Stimulated activated CD4-positive, alpha-beta T cell treated with anti-CD3 and anti-CD28 coated beads, TNF-alpha, amount 100 ng/mL, for 4 hours (primary cell): ENCODE results near the gene HEPACAM.
A peak's percentile ranks its signal among the peaks of the same experiment; 100 is the strongest.

Experiments
- DNase-seq, 3 experiments: peaks; one replicate each; pipeline ENCODE4 v3.0.0-alpha.2; 2020; ENCODE audit warnings: low read depth in 3 of 3

The HEPACAM gene

DNA sequence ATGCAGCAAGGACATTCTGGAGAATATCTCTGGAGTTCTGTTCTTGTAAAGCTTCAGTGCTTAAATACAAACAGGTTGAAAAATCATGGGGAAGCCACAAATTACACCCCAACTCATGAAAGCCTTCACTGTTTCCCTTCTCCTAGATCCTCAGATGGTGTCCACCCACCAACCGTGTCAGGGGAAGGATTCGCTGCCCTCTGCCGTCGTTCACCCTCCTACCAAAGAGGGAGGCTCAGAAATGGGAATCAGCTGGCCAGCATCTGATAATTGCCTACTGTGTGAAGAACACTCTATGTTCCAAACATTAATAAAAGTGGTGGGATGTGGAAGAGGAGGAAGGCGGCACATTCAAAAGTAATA lies 7.4 kb upstream of the HEPACAM start:
- DNase-seq = no peak

DNA sequence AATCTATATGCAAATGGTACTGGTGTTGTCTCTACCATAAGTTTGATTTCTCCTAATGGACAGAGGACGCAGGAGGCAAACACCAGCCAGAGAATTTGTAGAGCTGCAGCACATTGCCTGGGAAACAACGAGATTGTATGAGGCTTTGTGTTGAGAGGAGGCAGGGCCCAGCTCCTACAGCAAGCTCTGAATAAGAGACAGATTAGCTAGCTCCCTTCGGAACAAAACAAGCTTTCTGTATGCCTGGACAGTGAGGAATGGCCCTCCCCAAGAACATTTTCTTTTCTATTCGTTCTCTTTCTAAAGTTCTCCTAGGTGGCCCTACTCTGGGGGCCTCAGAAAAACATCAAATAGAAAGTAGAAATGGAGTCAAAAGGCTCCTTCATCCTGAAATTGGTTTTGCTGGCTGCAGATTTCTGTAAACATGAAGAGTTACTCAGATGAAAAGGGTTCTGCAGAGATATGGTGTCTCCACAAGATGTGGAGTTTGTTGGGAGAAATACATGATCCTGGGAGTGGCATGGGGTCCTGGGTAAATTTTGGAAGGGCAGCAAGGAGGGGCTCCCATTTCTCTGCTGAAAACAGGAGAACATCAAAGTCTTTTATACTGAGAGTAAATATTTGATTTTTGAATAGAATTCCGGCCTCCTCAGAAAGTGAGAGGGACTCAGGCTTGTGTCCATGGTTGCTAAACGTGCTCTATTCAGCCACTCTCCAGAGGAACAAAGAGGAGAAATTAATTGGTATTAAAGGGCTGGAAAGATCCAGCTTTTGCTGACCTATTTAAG lies 6.8 kb upstream of the HEPACAM start:
- DNase-seq = no peak

DNA sequence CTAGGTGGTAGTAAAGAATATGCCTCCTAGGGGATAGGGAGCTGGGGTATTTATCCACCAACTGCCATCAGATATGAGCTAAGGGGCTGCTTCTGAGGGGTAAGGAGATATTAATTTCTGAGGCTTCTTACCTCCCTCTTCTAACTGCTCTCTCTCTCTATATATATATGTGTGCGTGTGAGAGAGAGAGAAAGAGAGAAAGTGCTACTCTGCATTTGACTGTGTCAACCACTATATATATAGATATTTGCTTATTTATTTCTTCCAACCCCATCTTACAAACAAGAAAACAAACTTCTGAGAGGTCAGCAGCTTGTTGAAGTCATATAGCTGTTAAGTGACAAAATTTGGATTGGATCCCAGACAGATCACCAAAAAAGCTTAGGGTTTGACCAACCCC lies 5.9 kb upstream of the HEPACAM start:
- DNase-seq = no peak

DNA sequence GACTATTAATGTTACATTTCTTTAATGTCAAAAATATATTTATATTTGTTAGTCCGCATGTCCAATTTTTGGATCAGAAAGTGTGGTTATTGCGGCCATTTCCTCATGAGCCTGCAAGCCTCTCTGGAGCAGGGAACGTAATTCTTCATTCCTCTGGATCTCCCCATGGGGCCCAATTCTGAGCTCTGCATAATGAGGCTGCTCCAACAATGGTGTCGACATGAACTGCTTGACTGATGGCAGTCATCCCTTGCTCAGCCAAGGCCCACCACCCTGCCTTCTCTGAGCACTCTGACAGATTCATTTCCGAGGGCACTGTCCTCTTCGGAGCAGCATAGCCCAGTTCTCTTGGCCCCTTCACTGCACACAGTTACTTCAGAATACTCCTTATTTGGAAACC lies 3.1 kb upstream of the HEPACAM start:
- DNase-seq = no peak

DNA sequence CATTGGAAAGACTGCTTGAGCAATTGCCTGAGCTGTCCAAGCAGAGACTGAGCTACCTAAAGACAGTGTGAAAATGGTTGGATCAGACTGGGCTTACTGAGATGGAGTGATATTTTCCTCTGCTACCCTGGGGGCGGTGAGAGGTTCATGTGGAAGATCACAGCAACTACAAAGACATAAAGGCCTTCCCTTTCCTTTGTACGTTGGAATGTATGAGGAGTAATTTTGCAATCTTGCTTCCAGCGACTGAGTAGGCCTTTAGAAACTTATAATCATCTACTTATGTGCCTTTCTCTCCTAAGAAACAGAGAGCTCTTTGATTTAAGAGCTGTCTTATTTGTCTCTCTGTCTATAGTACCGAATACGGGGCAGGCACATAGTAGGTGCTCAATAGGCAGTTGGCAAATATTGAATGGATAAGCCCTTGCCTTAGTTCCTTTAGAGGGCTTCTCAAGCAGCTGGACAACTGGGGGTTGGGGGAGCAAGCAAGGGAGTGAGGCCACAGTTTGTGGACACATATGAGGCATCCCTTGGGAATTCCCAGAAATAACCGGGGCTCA lies 2.4 kb upstream of the HEPACAM start:
- DNase-seq = no peak

DNA sequence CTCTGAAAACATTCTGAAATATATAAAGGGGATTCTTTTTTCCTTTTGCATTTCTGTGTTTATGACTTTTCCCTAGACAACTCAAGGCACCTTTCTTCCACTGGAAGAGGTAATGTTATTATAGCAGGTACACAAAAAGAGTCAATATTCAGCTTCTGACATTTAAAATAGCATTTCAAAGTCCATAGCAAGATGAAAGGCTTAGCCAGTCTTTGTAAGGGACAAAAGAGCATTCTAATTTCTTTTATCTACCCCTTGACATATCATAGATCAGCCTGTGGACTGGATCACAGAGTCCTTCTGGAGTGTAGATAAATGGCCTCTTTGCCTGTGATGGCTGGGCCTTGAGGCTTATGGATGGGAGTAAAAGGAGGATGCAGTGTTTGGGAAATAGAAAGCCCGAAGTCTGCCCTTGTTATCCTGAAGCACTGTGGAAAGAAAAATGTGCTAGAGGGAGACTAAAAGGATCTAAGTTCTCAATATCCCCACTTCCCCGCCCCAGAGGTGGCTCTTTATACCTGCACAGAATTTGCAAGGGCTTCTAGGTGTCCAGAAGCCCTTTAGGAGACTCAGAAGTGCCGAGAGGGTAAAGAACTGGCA lies 1.6 kb upstream of the HEPACAM start:
- no peak for DNase-seq

DNA sequence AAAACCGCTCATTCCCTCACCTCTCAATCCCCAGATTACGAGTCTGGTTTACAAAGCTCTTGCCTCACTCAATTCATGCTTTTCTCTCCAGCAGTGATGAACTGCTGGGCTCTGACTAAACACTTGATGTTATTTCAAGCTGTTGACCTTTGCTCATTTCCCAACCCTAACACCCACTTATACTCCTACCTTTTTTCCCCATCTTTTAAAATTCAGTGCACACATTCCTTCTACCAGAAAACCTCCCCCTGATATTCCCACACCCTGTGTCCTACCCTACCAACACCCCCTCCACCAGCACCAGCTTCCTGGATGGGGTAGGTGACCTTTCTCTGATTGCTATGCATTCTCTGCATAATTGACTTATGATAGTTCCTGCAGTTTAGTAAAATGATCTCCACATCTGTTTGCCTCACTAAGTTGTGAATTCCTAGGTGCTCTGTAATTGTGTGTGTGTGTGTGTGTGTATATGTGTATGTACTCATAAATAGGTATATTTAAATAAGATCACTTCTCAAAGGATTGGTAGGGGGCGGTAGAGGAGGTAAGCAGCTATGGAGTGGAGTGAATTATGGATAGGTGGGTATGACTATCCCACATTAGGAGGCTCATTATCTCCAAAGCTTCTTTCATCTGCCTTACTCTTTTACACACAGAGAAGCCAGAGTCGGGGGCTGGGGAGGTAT lies 842 bp downstream of the HEPACAM start:
- DNase-seq = no peak

DNA sequence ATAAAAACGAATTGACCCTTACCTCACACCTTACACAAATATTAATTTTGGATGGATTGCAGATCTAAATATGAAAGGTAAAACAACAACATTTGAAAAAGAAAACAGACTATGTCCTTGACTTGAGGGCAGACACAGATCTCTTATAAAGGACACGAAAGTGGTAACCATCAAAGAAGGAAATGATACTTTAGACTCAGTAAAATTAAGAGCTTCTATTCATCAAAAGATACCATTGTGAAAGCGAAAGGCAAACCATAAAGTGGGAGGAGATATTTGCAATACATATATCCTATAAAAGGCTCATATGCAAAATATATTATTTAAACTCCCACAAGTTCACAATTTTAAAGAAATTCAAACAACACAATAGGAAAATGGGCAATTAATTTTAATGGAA lies 5.0 kb downstream of the HEPACAM start:
- DNase-seq = no peak

DNA sequence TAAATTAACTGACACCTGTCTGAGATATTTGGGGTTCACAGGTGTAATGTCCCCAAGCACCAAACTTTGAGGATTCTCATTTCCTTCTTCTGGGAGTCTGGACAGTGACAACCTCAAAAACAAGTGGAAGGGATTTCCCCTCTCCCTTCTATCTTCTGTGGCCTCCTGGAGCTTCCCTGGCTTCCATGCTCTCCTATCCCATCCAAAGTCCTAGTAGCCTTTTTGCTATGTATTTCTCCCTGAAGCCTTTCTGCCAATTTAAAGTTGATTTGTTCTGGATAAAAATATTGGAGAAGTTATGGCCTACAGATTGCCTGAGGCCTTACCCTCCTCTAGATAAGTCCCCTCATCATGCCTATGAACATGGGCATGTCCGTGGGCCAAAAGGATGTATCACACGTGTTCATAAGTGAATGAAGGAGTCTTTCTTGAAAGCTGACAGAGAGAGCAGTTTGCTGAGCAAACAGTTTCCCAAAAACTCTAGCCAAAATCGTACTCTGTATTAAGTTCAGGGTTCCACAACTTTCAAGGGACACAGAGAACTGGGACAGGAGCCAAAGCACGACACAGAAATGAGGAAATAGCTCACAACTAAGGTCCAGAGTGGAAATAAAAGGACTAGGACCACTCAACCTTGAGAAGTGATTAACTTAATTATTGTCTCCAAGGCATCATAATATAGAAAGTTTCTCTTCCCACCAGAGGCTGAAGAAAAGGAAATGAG lies 6.7 kb downstream of the HEPACAM start:
- DNase-seq = no peak

DNA sequence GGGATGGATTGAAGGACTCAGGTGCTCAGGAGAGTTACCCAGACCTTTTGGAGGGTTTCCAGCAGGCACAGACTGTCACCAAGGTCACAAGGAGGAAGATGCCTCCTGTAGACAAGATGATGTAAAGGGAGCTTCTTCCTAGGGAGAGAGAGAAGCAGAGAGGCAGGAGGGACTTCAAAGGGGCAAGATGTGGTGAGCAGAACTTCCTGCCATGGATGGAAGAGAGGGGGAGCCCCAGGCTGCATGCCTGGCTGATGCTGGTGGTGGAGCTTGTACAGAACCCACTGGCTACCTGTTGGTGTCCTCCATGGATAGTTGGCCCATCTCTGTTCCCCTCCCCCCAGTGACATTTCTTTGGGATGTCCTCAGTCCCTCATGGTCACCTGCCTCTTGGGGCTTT lies 12.6 kb downstream of the HEPACAM start:
- no peak for DNase-seq

DNA sequence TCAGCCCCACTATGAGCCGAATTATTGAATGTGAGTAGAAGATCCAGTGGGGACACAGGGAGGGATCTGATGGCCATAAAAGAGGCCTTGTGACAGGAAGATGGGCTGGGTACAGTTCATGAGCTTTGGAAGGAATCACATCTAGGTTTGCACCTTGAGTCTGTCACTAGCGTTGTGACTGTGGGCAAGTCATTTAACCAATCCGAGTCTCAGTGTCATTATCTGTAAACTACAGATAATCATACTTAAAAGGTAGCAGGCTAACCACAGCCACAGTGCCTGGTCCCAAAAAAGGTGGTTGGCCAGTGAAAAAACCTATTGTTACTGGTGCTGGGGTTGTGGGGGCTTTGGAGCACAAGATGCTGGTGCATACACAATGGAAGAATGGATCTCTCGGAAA lies 13.0 kb downstream of the HEPACAM start:
- no peak for DNase-seq

DNA sequence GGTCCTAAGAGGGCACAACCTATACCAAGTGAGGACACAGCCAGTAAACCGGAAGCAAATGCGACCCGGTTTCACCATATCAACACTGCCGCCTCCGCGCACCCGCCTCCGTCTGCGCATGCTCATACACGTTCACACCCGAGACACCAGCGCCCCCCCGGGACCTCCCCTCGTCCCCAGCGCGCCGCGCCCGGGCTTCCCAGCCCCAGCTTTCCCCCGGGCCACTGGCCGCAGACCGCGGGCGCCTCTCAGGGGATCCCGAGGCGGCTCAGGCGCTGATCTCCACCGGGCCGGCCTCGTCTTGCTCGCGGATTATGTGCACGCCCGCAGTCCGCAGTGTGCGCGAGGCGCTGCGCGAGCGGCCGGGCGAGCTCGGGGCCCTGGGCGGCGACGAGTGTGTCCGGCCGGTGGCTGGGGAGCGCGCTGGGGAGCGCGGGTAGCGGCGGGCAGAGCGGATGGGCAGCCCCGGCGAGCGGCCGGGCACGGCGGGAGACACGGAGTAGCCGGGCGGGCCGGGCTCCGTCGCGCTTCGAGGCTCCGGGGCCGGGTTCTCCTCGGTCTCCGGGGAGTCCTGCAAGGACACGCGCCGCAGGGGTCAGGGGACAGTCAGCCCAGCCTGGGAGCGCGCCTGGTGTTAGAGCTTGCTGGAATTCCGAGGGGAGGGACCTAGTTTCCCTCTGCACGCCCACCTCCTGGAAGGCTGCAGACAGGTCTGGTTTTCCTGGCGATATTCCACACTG lies 14.8 kb downstream of the HEPACAM start:
- DNase-seq = peak; percentile 54 to 73 (median 68)

DNA sequence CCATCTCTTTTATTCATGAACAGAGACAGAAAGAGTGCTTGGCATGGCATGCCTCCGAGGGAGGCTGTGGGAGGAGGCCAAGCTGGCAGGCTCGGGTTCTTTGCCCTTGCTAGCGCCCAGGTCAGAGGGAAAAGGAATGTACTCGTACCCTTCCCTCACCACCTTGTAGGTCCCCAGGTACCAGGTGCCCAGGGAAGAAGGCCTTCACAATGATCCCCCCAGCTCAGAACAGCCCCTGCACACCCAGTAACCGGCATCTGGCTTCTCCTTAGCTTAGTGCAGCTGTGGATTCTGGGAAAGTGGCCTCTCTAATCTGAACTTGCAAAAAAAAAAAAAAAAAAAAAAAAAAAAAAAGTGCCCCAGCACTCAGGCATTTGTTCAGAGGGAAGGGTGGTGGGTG lies 15.5 kb downstream of the HEPACAM start:
- no peak for DNase-seq

DNA sequence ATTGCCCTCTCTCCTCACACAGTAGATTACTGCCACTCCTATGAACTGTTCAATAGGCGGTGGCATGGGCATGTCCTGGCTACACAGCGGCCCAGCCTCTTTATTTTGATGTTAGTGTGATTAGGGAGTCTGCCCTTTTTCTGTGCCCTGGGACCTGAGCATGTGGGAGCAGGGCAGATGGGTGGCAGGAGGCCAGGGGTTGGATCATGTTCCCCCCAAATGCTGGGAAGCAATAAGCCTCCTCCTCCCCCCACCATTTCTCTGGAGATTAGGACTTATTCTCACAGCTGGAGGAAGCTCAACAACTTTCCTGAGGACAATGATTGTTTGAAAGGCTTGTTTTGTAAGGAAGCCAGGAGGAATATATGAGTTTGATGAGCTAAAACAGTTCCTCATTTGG lies 15.9 kb downstream of the HEPACAM start:
- no peak for DNase-seq

DNA sequence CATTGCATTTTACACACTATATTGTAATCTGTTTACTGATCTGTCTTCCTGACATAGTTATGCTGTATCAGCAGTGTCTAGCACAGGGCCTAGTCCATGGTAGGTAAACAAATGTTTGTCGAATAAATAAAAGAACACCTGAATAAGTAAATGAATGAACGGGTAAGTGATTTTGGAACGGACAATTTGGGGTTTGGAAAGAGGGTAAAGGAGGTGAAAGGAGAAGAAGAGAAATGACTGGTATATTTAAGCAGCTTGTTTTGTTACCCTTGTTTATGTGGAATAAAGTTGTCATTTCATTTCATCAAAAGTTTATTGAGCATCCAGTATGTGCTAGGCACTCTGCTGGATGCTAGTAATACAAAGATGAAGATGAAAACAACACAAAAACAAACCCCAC lies 16.9 kb downstream of the HEPACAM start, which contains the start of gene HEPN1:
Gene HEPN1, plus strand, starts transcription at position 301 of the 400 bp plus-strand sequence.
- no peak for DNase-seq

DNA sequence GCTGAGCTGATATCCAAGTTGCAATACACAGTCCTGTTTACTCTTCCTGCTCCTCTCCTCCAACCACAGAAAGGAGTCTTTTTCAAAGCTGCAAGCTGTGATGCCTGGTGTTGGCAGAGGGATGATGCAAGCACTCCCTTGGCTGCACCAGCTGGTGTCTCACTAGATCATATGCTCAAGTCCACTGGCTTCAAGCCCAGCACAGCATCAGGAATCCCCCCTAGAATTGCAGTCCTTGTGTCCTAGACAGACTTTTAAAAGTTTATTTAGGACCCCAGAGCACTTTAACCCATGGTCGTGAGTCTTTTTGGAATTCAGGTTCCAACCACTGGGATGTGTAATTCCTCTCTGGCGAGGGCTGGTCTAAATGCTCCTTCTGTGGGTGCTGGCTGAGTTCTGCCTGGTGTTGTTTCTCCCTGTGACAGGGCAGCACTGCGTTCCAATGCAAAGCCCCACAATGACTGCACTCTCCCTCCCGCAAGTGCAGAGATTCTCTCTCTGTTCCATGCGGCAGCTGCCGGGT lies 18.7 kb downstream of the HEPACAM start:
- DNase-seq = no peak

DNA sequence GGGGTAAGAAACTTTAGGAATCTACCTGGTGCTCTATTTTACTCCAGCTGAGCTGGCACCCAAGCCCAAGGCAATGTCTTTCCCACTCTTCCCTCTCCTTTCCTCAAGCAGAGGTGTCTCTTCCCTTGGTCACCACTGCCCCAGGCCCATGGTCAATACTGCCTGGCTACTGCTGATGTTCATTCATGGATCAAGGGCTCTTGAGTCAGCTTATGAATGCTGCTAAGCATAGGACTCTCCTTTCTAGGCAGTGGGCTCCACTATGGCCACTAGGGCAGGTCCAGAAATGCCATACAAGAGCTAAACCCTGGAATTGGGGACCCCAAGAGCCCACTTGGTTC lies 19.5 kb downstream of the HEPACAM start:
- no peak for DNase-seq

DNA sequence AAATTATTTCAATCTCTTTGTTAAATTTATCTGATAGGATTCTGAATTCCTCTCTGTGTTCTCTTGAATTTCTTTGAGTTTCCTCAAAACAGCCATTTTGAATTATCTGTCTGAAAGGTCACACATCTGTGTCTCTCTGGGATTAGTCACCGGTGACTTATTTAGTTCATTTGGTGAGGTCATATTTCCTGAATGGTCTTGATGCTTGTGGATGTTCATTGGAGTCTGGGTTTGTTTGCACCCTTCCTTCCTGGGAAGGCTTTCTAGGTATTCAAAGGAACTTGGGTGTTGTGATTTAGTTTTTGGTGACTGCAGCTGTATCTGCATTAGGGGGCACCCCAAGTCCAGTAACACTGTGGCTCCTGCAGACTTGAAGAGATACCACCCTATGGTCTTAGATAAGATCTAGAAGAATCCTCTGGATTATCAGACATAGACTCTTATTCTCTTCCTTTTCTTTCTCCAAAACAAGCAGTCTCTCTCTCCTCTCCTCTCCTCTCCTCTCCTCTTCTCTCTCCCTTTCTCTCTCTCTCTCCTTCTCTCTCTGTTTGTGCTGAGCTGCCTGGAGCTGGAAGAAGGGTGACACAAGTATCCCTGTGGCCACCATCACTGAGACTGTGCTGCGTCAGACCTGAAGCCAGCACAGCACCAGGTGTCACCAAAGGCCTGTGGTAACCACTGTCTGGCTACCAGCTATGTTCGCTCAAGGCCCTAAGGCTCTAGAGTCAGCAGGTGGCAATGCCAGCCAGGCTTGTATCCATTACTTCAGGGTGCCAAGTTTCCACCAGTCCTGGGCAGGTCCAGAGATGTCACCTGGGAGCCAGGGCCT lies 20.1 kb downstream of the HEPACAM start:
- DNase-seq = no peak

DNA sequence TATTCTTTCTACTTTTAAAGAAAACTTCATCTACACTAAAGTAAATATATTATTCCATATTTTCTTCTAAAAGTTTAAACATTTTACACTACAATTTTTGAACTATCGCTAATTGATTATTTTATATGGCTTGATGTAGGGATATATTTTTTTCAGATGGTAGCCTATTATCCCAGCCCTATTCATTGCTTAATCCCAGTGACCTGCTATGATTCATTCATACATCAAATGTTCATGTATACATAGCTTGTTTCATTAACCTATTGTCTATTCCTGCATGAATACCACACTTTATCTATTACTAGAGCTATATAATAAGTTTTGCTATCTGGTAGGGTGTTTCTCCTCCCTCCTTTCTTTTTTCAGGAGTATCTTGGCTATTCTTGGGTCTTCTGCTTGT lies 33.2 kb downstream of the HEPACAM start:
- DNase-seq = no peak

DNA sequence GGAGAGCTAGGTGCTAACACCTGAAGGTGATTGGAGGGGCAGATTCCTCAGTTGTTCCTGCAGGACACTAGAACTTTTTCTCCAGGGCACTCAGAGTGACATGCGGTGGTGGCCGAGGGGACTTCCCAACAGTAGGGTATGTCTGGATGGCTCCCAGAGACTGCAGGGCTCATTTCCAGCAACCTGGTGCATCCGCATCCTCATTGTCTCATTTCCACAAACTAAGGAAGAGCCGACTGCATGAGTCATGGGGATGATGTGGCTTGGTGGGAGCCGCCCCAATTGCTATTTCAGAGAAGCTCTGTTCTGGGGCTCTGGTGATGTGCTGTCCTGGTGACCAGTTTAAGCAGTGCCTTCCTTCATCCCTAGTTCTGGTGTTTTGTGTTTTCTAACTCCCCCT lies 35.4 kb downstream of the HEPACAM start:
- DNase-seq = no peak
